ENCODE measurements around the gene EPYC. TPM values are rescaled to one million over a fixed set of nuclear protein-coding genes. Genes with fewer than 3 reads are reported as not detected.

EPYC gene
- total and polyA plus RNA-seq, 4 donors: 0.51 TPM; not detected in 3

DNA sequence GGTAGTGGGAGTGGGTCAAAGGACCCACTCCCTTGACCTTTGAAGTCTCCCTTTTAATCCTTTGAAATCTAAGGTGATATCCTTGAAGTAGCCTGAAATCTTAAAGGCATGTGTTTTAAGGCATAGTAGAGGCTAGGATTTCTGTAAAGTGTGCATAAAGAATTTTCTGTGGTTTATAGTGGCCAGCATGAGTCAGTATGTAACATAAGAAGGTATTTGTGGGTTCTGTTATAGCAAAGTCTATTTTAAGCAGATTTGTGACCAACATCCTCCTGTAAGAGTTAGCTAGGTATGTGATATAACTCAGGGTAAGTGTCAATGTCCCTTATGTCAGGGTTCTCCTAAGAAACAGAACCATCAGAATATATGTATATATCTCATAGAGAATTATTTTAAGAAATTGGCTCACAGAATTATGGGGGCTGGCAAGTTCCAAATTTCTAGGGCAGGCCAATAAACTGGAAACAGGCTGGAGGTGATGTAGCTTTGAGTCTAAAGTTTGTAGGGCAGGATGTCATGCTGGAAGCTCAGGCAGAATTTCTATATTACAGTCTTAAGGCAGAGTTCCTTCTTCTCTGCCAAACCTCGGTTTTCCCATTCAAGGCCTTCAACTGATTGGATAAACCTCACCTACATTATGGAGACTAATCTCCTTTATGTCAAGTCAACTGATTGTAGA is 18.7 kb upstream of the EPYC start:
- ATAC-seq (ENCODE audit: low FRiP score) (no peak), DNase-seq (no peak)
- H3K4me3 ChIP-seq (ENCODE audit: low read length in 2 of 2): no peak overlapping the region
- no peaks in the 10 kb centered on the region for H3K36me3 ChIP-seq (ENCODE audit: control insufficient read depth in 1 of 2, insufficient read depth in 2 of 2, low read length in 1 of 2)
- 88 to 90% methylated on average over 1 of the region's 1 CpG for WGBS, 2 donors
- H3K27me3 ChIP-seq (ENCODE audit: control insufficient read depth in 1 of 2, insufficient read depth in 2 of 2, low read length in 1 of 2): peaks cover 0 to 2% of the 10 kb centered on the region in 2 donors
- H3K27ac ChIP-seq (ENCODE audit: low read depth in 1 of 2, low read length in 2 of 2): no peak overlapping the region
- H3K9me3 ChIP-seq (ENCODE audit: control insufficient read depth, low read length): no peaks in the 10 kb centered on the region
- H3K4me1 ChIP-seq (ENCODE audit: control insufficient read depth in 1 of 2, insufficient read depth in 2 of 2, low read length in 2 of 2): no peaks in the 10 kb centered on the region
- intact Hi-C loops (cut with DNase I): no loop called here

DNA sequence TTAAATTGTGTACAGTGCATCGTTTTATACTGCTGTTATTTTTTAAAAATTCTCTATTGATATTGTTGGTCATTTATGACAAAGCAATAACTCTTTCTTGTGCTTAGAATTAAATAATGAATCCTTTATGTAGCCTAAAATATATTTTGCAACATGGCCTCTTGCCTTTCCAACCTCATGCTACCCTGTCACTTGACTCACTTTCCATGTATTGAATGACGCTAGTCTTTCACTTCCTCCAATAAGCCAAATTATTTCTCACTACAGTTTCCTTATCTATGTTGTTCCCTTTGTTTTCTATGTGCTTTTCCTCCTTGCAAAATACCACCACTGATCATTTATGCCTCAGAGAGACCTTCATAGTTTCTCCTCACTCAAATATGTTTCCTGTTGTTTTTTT is 16.3 kb upstream of the EPYC start:
- ATAC-seq (ENCODE audit: low FRiP score) (no peak), DNase-seq (no peak)
- Histone ChIP-seq H3K36me3 (ENCODE audit: control insufficient read depth in 1 of 2, insufficient read depth in 2 of 2, low read length in 1 of 2) (no peaks in the 10 kb centered on the region), H3K27me3 (ENCODE audit: control insufficient read depth in 1 of 2, insufficient read depth in 2 of 2, low read length in 1 of 2) (no peaks in the 10 kb centered on the region), H3K27ac (ENCODE audit: low read depth in 1 of 2, low read length in 2 of 2) (no peak overlapping the region), H3K4me1 (ENCODE audit: control insufficient read depth in 1 of 2, insufficient read depth in 2 of 2, low read length in 2 of 2) (no peaks in the 10 kb centered on the region), H3K9me3 (ENCODE audit: control insufficient read depth, low read length) (no peaks in the 10 kb centered on the region), H3K4me3 (ENCODE audit: low read length in 2 of 2) (no peak overlapping the region)
- 92 to 94% methylated on average over 2 of the region's 2 CpGs for WGBS, 2 donors
- intact Hi-C loops (cut with DNase I): no loop called here

GRCh38 chr12:91019455-91019854 is 14.7 kb upstream of the EPYC start:
- no peaks in the 10 kb centered on the region for H3K36me3 ChIP-seq (ENCODE audit: control insufficient read depth in 1 of 2, insufficient read depth in 2 of 2, low read length in 1 of 2)
- WGBS, 2 donors: 96 to 97% methylated on average over 4 of the region's 4 CpGs
- no peak overlapping the region for H3K27ac ChIP-seq (ENCODE audit: low read depth in 1 of 2, low read length in 2 of 2)
- no peaks in the 10 kb centered on the region for H3K27me3 ChIP-seq (ENCODE audit: control insufficient read depth in 1 of 2, insufficient read depth in 2 of 2, low read length in 1 of 2)
- ATAC-seq (ENCODE audit: low FRiP score) (no peak), DNase-seq (no peak)
- no peaks in the 10 kb centered on the region for H3K4me1 ChIP-seq (ENCODE audit: control insufficient read depth in 1 of 2, insufficient read depth in 2 of 2, low read length in 2 of 2)
- intact Hi-C loops (cut with DNase I): no loop called here
- no peak overlapping the region for H3K4me3 ChIP-seq (ENCODE audit: low read length in 2 of 2)
- no peaks in the 10 kb centered on the region for H3K9me3 ChIP-seq (ENCODE audit: control insufficient read depth, low read length)

DNA sequence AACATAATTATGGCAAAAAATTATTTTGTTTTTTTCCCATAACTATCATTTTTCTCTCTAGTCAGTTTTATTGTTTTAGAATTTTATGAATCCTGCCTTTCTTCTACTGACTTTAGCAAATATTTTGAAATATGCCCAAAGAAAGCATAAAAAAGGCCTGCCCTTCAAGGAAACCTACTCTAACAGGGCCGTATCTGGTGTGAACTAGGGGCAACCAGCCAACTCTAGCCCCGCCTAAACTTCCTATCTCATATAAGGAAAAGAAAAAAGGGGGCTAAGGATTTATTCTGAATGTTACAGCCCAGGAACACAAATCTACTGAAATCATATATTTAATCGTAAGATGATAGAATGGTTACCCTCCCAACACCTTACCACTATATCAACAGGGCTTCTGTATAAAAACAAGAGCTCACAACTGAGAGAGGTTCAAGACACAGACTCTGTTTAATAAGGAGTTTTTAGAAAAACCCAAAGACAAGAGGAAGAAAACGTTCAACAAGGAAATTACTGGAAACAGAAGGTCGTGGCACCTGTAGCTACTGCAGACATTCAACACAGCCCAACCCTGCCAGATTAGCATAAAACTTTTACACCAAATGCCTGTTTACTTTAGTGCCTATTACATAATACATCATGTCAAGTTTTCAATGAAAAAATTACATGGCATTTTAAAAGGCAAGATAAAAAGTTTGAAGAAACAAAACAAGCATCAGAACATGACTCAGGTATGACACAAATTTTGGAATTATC is 12.9 kb upstream of the EPYC start:
- Histone ChIP-seq H3K27me3 (ENCODE audit: control insufficient read depth in 1 of 2, insufficient read depth in 2 of 2, low read length in 1 of 2) (no peaks in the 10 kb centered on the region), H3K27ac (ENCODE audit: low read depth in 1 of 2, low read length in 2 of 2) (no peak overlapping the region), H3K36me3 (ENCODE audit: control insufficient read depth in 1 of 2, insufficient read depth in 2 of 2, low read length in 1 of 2) (no peaks in the 10 kb centered on the region), H3K4me1 (ENCODE audit: control insufficient read depth in 1 of 2, insufficient read depth in 2 of 2, low read length in 2 of 2) (no peaks in the 10 kb centered on the region), H3K9me3 (ENCODE audit: control insufficient read depth, low read length) (no peaks in the 10 kb centered on the region), H3K4me3 (ENCODE audit: low read length in 2 of 2) (no peak overlapping the region)
- WGBS, 2 donors: 52 to 57% methylated on average over 5 of the region's 5 CpGs
- DNase-seq (no peak), ATAC-seq (ENCODE audit: low FRiP score) (no peak)
- intact Hi-C loops (cut with DNase I): no loop called here

GRCh38 chr12:91017043-91017442 is 12.3 kb upstream of the EPYC start:
- no peaks in the 10 kb centered on the region for H3K36me3 ChIP-seq (ENCODE audit: control insufficient read depth in 1 of 2, insufficient read depth in 2 of 2, low read length in 1 of 2)
- no peak overlapping the region for H3K27ac ChIP-seq (ENCODE audit: low read depth in 1 of 2, low read length in 2 of 2)
- no peak overlapping the region for H3K4me3 ChIP-seq (ENCODE audit: low read length in 2 of 2)
- no peaks in the 10 kb centered on the region for H3K9me3 ChIP-seq (ENCODE audit: control insufficient read depth, low read length)
- ATAC-seq (ENCODE audit: low FRiP score): peak; percentile 56
- no peaks in the 10 kb centered on the region for H3K4me1 ChIP-seq (ENCODE audit: control insufficient read depth in 1 of 2, insufficient read depth in 2 of 2, low read length in 2 of 2)
- intact Hi-C loops (cut with DNase I): no loop called here
- DNase-seq: no peak
- no peaks in the 10 kb centered on the region for H3K27me3 ChIP-seq (ENCODE audit: control insufficient read depth in 1 of 2, insufficient read depth in 2 of 2, low read length in 1 of 2)
- 52 to 63% methylated on average over 1 of the region's 1 CpG for WGBS, 2 donors

DNA sequence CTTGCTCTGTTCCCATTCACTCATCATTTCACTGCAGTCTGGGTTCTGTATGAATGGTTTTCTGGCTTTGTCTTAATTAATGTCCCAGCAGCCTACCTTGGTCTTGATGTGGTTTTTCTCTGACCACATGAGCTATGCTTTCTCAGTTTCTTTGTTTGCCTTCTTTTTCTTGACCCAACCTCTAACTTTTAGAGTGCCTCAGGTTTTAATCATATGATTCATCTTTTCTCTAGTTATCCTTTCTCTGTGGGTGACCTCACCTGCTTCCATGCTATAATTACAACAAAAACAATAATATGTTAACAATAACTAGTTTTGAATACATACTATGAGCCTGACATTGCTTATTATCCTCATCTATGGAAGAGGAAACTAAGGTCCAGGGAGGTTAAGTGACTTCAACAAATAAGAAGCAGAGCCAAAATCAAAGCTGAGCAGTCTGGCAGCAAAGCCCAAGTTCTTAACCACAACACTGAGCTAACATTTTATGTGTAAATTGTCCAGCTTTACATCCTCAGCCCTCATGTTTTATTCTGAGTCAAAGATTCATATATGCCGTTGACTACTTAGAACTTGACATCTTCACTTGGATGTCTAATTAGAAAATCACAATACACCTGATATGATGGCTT is 4.7 kb upstream of the EPYC start:
- ATAC-seq (ENCODE audit: low FRiP score) (no peak), DNase-seq (no peak)
- Histone ChIP-seq H3K4me3 (ENCODE audit: low read length in 2 of 2) (no peak overlapping the region), H3K27ac (ENCODE audit: low read depth in 1 of 2, low read length in 2 of 2) (no peak overlapping the region), H3K4me1 (ENCODE audit: control insufficient read depth in 1 of 2, insufficient read depth in 2 of 2, low read length in 2 of 2) (no peaks in the 10 kb centered on the region), H3K27me3 (ENCODE audit: control insufficient read depth in 1 of 2, insufficient read depth in 2 of 2, low read length in 1 of 2) (no peaks in the 10 kb centered on the region), H3K36me3 (ENCODE audit: control insufficient read depth in 1 of 2, insufficient read depth in 2 of 2, low read length in 1 of 2) (no peaks in the 10 kb centered on the region), H3K9me3 (ENCODE audit: control insufficient read depth, low read length) (no peaks in the 10 kb centered on the region)
- 86 to 88% methylated on average over 1 of the region's 1 CpG for WGBS, 2 donors
- intact Hi-C loops (cut with DNase I): no loop called here

DNA sequence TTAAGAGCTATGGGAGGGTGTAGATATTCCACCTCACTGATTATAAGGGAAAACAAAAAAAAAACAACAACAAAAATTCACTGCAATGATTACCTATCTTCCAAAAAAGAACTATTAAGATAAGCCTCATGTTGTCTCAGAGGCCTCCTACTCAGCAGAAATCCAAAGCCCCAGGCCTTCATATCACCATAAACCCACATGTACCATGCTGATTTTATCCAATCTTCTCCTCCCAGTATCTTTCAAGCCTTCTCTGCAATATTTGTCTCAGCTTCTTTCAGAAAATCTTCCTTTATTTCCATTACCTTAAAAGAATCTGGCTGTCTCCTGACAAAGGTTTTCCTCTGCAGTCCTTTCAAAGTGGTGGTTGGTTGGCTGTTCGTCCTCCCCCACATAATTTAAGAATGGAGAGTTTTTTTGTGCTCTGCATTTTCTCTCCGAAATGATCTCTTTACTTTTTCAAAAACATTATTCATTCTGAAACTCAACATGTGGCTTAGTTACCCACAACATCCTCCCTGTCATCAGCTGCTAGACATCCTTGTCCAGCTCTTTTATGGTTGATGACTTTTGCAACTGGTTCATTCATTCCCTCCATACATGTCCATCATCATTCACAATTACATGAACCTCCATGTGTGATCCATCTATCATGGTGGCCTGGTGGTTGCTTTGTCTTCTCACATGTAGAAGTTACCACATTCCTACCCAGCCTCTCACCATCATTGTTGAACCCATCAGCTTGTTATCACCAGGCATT is 2.9 kb upstream of the EPYC start:
- Histone ChIP-seq H3K9me3 (ENCODE audit: control insufficient read depth, low read length) (no peaks in the 10 kb centered on the region), H3K27ac (ENCODE audit: low read depth in 1 of 2, low read length in 2 of 2) (no peak overlapping the region), H3K27me3 (ENCODE audit: control insufficient read depth in 1 of 2, insufficient read depth in 2 of 2, low read length in 1 of 2) (no peaks in the 10 kb centered on the region), H3K36me3 (ENCODE audit: control insufficient read depth in 1 of 2, insufficient read depth in 2 of 2, low read length in 1 of 2) (no peaks in the 10 kb centered on the region), H3K4me3 (ENCODE audit: low read length in 2 of 2) (no peak overlapping the region), H3K4me1 (ENCODE audit: control insufficient read depth in 1 of 2, insufficient read depth in 2 of 2, low read length in 2 of 2) (no peaks in the 10 kb centered on the region)
- intact Hi-C loops (cut with DNase I): no loop called here
- WGBS, 2 donors: 90 to 95% methylated on average over 2 of the region's 2 CpGs
- ATAC-seq (ENCODE audit: low FRiP score) (no peak), DNase-seq (no peak)

- no peak for ATAC-seq (ENCODE audit: low FRiP score)
- DNase-seq: no peak
- Histone ChIP-seq H3K4me3 (ENCODE audit: low read length in 2 of 2) (no peak overlapping the region), H3K27ac (ENCODE audit: low read depth in 1 of 2, low read length in 2 of 2) (no peak overlapping the region), H3K9me3 (ENCODE audit: control insufficient read depth, low read length) (no peaks in the 10 kb centered on the region), H3K36me3 (ENCODE audit: control insufficient read depth in 1 of 2, insufficient read depth in 2 of 2, low read length in 1 of 2) (no peaks in the 10 kb centered on the region), H3K4me1 (ENCODE audit: control insufficient read depth in 1 of 2, insufficient read depth in 2 of 2, low read length in 2 of 2) (no peaks in the 10 kb centered on the region), H3K27me3 (ENCODE audit: control insufficient read depth in 1 of 2, insufficient read depth in 2 of 2, low read length in 1 of 2) (peaks cover 0 to 2% of the 10 kb centered on the region in 2 donors)
- intact Hi-C loops (cut with DNase I): no loop called here
These were observed 1.0 kb downstream of the EPYC start for GRCh38 chr12:91003737-91004136.

Measured in aorta (tissue), 5 donors.